ENCODE results near the gene ATP11A. TPM values are rescaled to one million over a fixed set of nuclear protein-coding genes. Genes with fewer than 3 reads are reported as not detected.

Gene ATP11A
- total and polyA plus RNA-seq, 10 donors = 2.7 to 91.3 (median 59.1) TPM

- peak; percentile 78 for DNase-seq
- TF ChIP-seq POLR2AphosphoS5 (IDR thresholded peaks at IDR 0.05) (no peak), POLR2A (IDR thresholded peaks at IDR 0.05) (no peak), CTCF (IDR thresholded peaks at IDR 0.05 in 8 of 11, conservative IDR thresholded peaks at IDR 0.05 in 3 of 11) (no peak)
- Histone ChIP-seq H3K27me3 (replicated peaks in 1 of 7) (no peaks in the 10 kb centered on the region), H3K9me3 (peaks cover 0 to 5% (median 0%) of the 10 kb centered on the region in 8 donors), H3K4me3 (no peak overlapping the region), H3K4me1 (peaks cover 9 to 37% (median 24%) of the 10 kb centered on the region in 6 donors), H3K27ac (no peak overlapping the region), H3K36me3 (peaks cover 0 to 71% (median 40%) of the 10 kb centered on the region in 6 donors)
- intact Hi-C loops (cut with DNase I; ENCODE audit: low total_unique reads) = loop anchor here (5.0 kb wide), 1 partner anchor 233 kb away; no protein-coding TSS in a partner anchor
- WGBS, 5 donors = 92 to 97% (median 95%) methylated on average over 15 of the region's 15 CpGs
Observed at GRCh38 chr13:112875627-112876026, 185.8 kb downstream of the ATP11A start.

DNA sequence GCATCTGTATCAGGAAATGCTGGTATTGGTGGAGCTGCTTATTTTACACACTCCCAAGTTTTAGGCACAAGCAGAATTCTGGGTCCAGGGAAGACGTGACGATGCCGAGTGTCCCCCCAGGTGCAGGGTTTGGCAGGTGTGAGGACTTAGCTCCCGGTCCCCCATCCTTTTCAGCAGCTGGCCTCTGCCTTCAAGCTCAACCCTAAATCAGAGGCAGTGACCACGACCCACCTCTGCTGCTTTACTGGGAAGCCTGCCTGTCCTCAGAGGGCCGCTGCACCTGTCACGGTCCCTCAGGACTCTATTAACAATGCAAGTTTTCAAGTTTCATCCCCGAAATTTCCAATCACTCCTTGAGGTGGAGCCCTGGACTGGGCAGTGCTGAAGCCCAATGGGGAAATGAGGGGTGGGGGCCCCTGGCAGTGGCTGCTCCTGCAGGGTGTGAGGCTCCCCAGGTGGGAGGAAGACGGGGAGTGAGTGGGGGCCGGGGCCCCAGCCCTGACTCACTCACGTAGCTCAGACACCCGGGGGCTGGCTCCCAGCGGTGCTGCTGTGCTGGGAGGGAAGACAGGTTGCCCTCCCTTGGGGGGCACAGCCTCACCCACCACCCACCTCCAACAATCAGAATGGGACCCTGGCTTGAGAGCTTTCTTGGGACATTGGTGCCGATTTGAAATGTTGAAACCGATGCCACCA is 186.6 kb downstream of the ATP11A start:
- H3K36me3 ChIP-seq = peaks cover 0 to 74% (median 48%) of the 10 kb centered on the region in 6 donors
- no peak for TF ChIP-seq CTCF (IDR thresholded peaks at IDR 0.05 in 8 of 11, conservative IDR thresholded peaks at IDR 0.05 in 3 of 11)
- H3K9me3 ChIP-seq = peaks cover 0 to 5% (median 0%) of the 10 kb centered on the region in 8 donors
- no peak overlapping the region for H3K4me3 ChIP-seq
- intact Hi-C loops (cut with DNase I; ENCODE audit: low total_unique reads) = loop anchor here (5.0 kb wide), 1 partner anchor 234 kb away; no protein-coding TSS in a partner anchor
- H3K4me1 ChIP-seq = peaks cover 9 to 36% (median 24%) of the 10 kb centered on the region in 6 donors
- 84 to 91% (median 85%) methylated on average over 13 to 15 of the region's 15 CpGs for WGBS, 5 donors
- no peaks in the 10 kb centered on the region for H3K27me3 ChIP-seq (replicated peaks in 1 of 7)
- H3K27ac ChIP-seq = no peak overlapping the region
- peak; percentile 62 for DNase-seq

DNA sequence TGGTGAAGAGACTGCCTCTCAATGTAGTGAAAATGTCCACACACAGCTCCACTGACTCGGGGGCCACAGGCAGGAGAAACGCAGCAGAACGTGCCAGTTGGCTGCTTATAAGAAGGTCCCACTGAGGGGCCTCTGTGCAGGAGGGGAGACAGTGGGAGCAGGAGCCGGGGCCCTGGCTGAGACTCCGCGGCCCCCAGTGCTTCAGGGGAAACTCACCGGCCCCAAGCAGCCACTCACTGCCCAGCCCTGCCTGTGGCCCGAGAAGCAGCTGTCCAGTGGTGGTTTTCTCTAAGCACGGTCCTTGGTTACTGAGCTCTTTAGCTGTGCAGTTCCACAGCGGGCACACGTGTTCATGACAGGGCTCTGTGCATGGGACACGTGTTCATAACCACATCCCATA is 187.2 kb downstream of the ATP11A start:
- Histone ChIP-seq H3K27ac (no peak overlapping the region), H3K9me3 (peaks cover 0 to 5% (median 0%) of the 10 kb centered on the region in 8 donors), H3K4me1 (peaks cover 9 to 30% (median 22%) of the 10 kb centered on the region in 6 donors), H3K27me3 (replicated peaks in 1 of 7) (no peaks in the 10 kb centered on the region), H3K4me3 (no peak overlapping the region), H3K36me3 (peaks cover 0 to 75% (median 54%) of the 10 kb centered on the region in 6 donors)
- TF ChIP-seq POLR2A (IDR thresholded peaks at IDR 0.05) (no peak), POLR2AphosphoS5 (IDR thresholded peaks at IDR 0.05) (no peak), CTCF (IDR thresholded peaks at IDR 0.05 in 8 of 11, conservative IDR thresholded peaks at IDR 0.05 in 3 of 11) (no peak)
- intact Hi-C loops (cut with DNase I; ENCODE audit: low total_unique reads) = loop anchor here (5.0 kb wide), 1 partner anchor 235 kb away; no protein-coding TSS in a partner anchor
- WGBS, 5 donors = 90 to 93% (median 90%) methylated on average over 12 of the region's 12 CpGs
- DNase-seq = peak; percentile 62

DNA sequence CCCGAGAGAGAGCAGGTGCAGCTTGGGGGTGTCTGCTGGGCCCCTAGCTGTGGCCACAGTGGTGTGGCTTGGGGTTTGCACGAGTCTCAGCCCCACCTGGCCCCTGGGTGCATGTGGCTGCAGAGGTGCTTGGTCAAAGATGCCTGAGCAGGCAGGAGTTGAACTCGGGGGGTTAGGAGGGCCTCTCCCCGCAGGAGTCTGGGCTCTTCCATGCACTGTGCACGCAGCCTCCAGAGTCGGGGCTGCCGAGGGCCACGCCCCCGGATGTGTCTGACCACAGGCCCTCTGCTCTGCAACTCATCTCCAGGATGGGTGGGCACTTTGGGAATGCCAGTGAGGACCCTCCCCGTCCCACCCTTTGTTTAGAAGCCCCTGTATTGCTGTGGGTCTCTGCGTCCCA is 187.7 kb downstream of the ATP11A start:
- DNase-seq = peak; percentile 66
- H3K4me1 ChIP-seq = peaks cover 9 to 25% (median 17%) of the 10 kb centered on the region in 6 donors
- H3K4me3 ChIP-seq = no peak overlapping the region
- H3K9me3 ChIP-seq = peaks cover 0 to under 1% (median 0%) of the 10 kb centered on the region in 8 donors
- H3K27ac ChIP-seq = no peak overlapping the region
- intact Hi-C loops (cut with DNase I; ENCODE audit: low total_unique reads) = loop anchor here (5.0 kb wide), 1 partner anchor 235 kb away; no protein-coding TSS in a partner anchor
- TF ChIP-seq CTCF (IDR thresholded peaks at IDR 0.05 in 8 of 11, conservative IDR thresholded peaks at IDR 0.05 in 3 of 11) = no peak
- no peak for TF ChIP-seq POLR2A (IDR thresholded peaks at IDR 0.05)
- no peak for TF ChIP-seq POLR2AphosphoS5 (IDR thresholded peaks at IDR 0.05)
- 85 to 96% (median 86%) methylated on average over 4 to 11 of the region's 11 CpGs for WGBS, 5 donors
- no peaks in the 10 kb centered on the region for H3K27me3 ChIP-seq (replicated peaks in 1 of 7)
- H3K36me3 ChIP-seq = peaks cover 0 to 80% (median 59%) of the 10 kb centered on the region in 6 donors
